Measurements from ENCODE around the gene EZR. TPM values are rescaled to one million over a fixed set of nuclear protein-coding genes. Genes with fewer than 3 reads are reported as not detected.
"Not testable (repeated sequence)": the region's sequence is repeated elsewhere in the genome, so short reads cannot be mapped to it uniquely, and the experiment has no call there.

Gene EZR
- total RNA-seq, 1 donor from 2014 or later = 489 TPM

DNA sequence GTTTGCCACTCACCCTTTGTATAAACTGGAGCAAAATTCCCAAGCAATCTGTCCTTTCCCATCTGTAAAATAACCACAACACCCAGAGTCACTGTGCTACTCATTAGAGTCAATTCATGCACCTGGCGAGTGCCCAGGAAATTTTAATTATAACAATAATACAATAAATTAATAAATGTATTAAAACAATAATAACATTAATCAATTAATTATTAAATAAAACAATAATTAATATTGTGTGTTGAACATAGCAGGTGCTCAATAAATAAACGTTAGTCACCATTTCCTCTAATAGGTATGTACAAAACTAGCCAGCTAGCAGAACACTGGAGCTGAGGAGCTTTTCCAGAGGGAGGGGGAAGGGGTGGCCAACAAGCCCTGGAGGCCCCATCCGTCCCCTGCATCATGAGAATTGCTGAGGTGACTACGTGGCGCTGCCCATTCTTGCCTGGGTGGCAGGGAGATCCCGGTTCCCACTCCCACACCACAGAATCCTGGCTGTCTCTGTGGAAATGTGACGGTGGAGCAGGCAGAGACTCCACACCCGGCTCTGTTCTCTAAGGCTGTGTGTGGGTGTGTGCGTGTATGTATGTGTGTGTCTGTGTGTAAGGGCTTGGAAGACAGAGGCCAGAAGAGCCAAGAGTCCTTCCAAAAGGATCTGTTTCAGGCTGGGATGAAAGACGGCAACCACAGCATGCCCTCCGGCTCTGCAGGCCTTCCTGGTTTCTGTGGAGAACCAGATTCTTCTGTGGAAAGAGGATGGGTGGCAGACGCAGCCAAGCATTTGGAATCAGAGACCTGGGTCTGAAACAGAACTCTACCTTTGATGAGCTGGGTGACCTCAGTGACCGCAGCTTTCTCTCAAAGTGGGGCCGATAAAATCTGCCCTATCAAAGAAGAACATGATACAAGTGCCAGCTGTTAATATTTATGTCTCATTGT lies 18.8 kb upstream of the EZR start:
- ChIA-PET POLR2A (interaction anchor here (1.2 to 1.4 kb wide), 2 partner anchors 10 to 11 kb away, joined by 3 to 4 read pairs; no protein-coding TSS in a partner anchor), CTCF (no interaction called here)
- H3K27me3 Mint-ChIP-seq = no peaks in the 10 kb centered on the region
- no peak overlapping the region for H3K4me3 Mint-ChIP-seq
- peaks cover 30% of the 10 kb centered on the region for H3K4me1 Mint-ChIP-seq
- H3K36me3 Mint-ChIP-seq (ENCODE audit: low read depth) = no peaks in the 10 kb centered on the region
- no peak overlapping the region for H3K27ac Mint-ChIP-seq
- intact Hi-C loops (cut with micrococcal nuclease) = no loop called here
- ATAC-seq (ENCODE audit: low read depth) (no peak), DNase-seq (no peak)
- no peak for TF ChIP-seq CTCF (IDR thresholded peaks at IDR 0.05)
- no peaks in the 10 kb centered on the region for H3K9me3 Mint-ChIP-seq

DNA sequence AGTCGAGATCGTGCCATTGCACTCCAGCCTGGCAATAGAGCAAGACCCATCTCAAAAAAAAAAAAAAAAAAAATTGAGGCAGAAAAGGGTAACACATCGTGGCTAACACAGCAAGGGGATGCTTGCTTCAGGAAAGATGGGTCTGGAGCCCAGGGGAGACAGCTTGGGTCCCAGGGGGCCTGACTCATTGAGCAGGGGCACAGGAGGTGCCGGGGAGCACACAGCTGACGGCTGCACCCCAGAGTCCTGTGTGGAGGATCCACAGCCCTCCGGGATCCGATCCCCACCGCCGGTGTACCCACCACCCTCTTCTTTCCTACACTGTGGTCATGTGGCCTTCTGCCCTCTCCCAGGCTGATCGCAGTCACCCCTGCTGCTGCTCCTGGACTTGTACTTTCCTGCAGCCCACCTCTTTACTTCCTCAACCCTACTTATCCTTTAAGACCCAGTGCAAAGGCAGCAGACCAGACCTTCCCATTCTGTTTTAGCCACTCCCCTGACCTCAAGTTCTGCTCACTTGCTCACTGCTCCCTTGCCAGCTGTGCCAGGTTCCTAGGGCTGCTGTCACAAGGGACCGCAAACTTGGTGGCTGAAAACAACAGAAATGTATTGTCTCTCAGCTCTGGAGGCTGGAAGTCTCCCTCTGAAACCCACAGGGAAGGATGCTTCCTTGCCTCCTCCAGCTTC lies 17.6 kb upstream of the EZR start:
- ChIA-PET POLR2A (interaction anchor here (0.9 to 1.3 kb wide), 3 partner anchors 8 to 33 kb away, joined by 3 to 4 read pairs (median 4); no protein-coding TSS in a partner anchor), CTCF (no interaction called here)
- TF ChIP-seq CTCF (IDR thresholded peaks at IDR 0.05) = no peak
- Mint-ChIP-seq H3K4me1 (peaks cover 26% of the 10 kb centered on the region), H3K27me3 (no peaks in the 10 kb centered on the region), H3K27ac (no peak overlapping the region), H3K4me3 (peak overlapping the region; percentile 24), H3K9me3 (no peaks in the 10 kb centered on the region), H3K36me3 (ENCODE audit: low read depth) (no peaks in the 10 kb centered on the region)
- intact Hi-C loops (cut with micrococcal nuclease) = no loop called here
- ATAC-seq (ENCODE audit: low read depth) (peak; percentile 58), DNase-seq (no peak)

- no peak overlapping the region for H3K4me3 Mint-ChIP-seq
- DNase-seq (no peak), ATAC-seq (ENCODE audit: low read depth) (peak; percentile 52)
- H3K36me3 Mint-ChIP-seq (ENCODE audit: low read depth) = no peaks in the 10 kb centered on the region
- no peaks in the 10 kb centered on the region for H3K9me3 Mint-ChIP-seq
- intact Hi-C loops (cut with micrococcal nuclease) = no loop called here
- TF ChIP-seq CTCF (IDR thresholded peaks at IDR 0.05) = no peak
- H3K27me3 Mint-ChIP-seq = no peaks in the 10 kb centered on the region
- ChIA-PET CTCF (no interaction called here), POLR2A (interaction anchor here (0.6 to 1.3 kb wide), 5 partner anchors 9 to 1399 kb away, joined by 3 to 5 read pairs (median 4); partner anchors contain the start of gene EZR)
- no peak overlapping the region for H3K27ac Mint-ChIP-seq
- peaks cover 22% of the 10 kb centered on the region for H3K4me1 Mint-ChIP-seq
Observed at GRCh38 chr6:158835616-158836221, 16.6 kb upstream of the EZR start.

GRCh38 chr6:158834675-158835385 lies 15.7 kb upstream of the EZR start:
- Mint-ChIP-seq H3K9me3 (no peaks in the 10 kb centered on the region), H3K27me3 (no peaks in the 10 kb centered on the region), H3K27ac (no peak overlapping the region), H3K4me3 (no peak overlapping the region), H3K4me1 (peaks cover 19% of the 10 kb centered on the region), H3K36me3 (ENCODE audit: low read depth) (no peaks in the 10 kb centered on the region)
- intact Hi-C loops (cut with micrococcal nuclease) = no loop called here
- DNase-seq (no peak), ATAC-seq (ENCODE audit: low read depth) (no peak)
- TF ChIP-seq CTCF (IDR thresholded peaks at IDR 0.05) = no peak
- ChIA-PET POLR2A (interaction anchor here (1.0 to 1.1 kb wide), 2 partner anchors 15 to 33 kb away, joined by 3 to 5 read pairs; partner anchors contain the start of gene EZR), CTCF (no interaction called here)

- H3K9me3 Mint-ChIP-seq; DNase-seq; H3K27ac Mint-ChIP-seq; H3K4me3 Mint-ChIP-seq; ATAC-seq (ENCODE audit: low read depth); H3K36me3 Mint-ChIP-seq (ENCODE audit: low read depth); intact Hi-C loops (cut with micrococcal nuclease); H3K27me3 Mint-ChIP-seq: not testable (repeated sequence)
- POLR2A ChIA-PET = interaction anchor here (0.6 to 15.8 kb wide), 6 partner anchors 11 to 35 kb away, joined by 3 to 454 read pairs (median 9); partner anchors contain the start of gene EZR
- peaks cover 25% of the 10 kb centered on the region for H3K4me1 Mint-ChIP-seq
- CTCF ChIA-PET = interaction anchor here (0.9 kb wide), 1 partner anchor 37 kb away, joined by 4 read pairs; no protein-coding TSS in a partner anchor
Observed at GRCh38 chr6:158832807-158833206, 13.6 kb upstream of the EZR start.
